GM12875 (cell line): ENCODE results near the gene BCL2L12.

Experiments
- H3K4me3 ChIP-seq: one replicate; pipeline ENCODE4 v1.5.1; 2011; ENCODE audit warnings: low read depth, low read length, control low read depth
- CTCF ChIP-seq: IDR thresholded peaks from 2 replicates; pipeline ENCODE4 v1.5.1; 2011; ENCODE audit warnings: low read depth, mild to moderate bottlenecking, control low read depth, inconsistent platforms, low read length, moderate library complexity, borderline replicate concordance; ENCODE audit not compliant: insufficient read depth

BCL2L12 gene

DNA sequence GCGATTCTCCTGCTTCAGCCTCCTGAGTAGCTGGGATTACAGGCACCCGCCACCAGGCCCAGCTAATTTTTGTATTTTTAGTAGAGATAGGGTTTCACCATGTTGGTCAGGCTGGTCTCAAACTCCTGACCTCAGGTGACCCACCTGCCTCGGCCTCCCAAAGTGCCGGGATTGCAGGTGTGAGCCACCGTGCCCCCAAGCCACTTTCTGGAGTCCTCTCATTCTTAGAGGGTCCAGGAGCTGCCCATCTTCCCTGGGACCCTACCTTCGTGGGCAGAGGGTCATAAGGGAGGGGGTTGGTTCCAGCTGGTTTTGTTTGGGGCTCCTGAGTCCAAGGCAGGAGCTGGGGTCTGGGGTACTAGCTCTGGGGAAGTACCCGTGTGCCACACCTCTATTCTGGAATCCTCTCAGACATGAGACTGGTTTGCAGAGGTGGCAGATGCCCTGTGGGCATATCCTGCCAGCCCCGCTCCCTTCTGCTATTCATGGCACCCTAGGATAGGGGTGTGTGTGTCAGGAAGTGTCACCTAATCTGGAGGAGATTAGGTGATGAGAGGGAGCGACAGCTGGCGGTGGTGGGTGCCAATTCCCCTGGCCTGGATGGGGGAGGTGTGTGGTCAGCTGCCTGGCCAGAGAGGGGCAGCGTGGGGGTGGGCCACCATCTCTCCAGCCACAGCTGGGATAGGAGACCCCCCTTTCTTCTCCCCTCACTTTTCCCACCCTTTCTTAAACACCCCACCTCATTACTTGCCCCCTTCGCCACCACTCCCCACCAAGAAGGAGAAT lies 13.4 kb downstream of the BCL2L12 start:
- H3K4me3 ChIP-seq = peak overlapping the region; percentile 47
- TF ChIP-seq CTCF = no peak

- peak overlapping the region; percentile 47 for H3K4me3 ChIP-seq
- no peak for TF ChIP-seq CTCF
These were observed 14.2 kb downstream of the BCL2L12 start for GRCh38 chr19:49679771-49680413.

DNA sequence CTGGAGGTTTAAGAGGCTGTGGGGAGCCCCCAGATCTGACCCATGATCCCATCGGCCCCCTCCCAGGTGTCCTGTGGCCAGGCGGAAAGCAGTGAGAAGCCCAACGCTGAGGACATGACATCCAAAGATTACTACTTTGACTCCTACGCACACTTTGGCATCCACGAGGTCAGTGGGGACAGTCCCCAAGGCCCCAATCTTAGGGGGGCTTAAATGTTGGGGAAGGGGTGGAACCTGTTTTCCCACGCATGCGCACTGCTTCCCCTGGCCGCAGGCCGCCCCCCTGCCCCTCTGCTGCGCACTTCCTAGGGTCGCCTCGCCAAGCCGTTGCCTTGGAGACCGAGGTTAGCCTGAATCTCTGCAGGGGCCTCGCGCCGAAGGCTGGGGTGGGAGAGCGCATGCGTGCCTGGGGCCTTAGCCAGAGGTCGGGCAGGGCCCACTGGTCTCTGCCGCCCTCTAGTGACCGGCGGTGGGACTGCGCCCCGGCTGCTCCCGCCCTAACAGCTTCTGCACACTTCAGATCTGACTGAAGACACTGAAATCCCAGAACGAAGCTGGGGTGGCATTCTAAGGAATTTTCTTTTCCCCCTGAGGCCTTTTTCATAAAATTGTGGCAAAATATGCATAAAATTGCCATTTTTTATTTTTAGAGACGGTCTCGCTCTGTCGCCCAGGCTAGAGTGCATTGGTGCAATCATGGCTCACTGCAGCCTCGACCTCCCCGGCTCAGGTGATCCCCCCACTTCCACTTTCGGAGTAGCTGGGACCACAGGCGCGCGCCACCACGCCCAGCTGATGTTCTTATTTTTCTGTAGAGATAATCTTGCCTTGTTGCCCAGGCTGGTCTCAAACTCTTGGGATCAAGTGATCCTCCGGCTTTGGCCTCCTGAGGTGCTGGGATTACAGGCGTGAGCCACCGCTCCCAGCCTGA lies 15.0 kb downstream of the BCL2L12 start:
- TF ChIP-seq CTCF = peak; percentile 100
- peak overlapping the region; percentile 47 for H3K4me3 ChIP-seq

GRCh38 chr19:49681830-49682229 lies 16.1 kb downstream of the BCL2L12 start:
- no peak for TF ChIP-seq CTCF
- H3K4me3 ChIP-seq = no peak overlapping the region

DNA sequence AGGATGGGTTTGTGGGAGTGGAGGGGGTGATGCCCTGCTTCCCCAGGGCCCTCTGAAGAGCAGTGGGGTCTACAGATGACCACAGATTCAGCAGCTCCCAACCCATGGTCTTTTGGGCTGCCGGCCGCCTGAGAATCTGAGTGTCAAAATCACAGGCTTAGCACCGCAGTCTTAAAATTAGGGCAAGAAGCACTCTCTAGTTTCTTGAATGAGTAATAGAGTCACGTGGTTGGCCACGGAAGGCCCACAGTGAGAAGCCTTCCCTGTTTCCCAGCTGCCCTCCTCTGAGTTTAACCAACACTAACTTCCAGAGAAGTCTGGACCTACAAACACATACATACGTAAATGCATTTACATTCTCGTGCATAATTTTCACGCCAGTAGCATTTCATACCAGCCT lies 16.5 kb downstream of the BCL2L12 start:
- TF ChIP-seq CTCF = no peak

DNA sequence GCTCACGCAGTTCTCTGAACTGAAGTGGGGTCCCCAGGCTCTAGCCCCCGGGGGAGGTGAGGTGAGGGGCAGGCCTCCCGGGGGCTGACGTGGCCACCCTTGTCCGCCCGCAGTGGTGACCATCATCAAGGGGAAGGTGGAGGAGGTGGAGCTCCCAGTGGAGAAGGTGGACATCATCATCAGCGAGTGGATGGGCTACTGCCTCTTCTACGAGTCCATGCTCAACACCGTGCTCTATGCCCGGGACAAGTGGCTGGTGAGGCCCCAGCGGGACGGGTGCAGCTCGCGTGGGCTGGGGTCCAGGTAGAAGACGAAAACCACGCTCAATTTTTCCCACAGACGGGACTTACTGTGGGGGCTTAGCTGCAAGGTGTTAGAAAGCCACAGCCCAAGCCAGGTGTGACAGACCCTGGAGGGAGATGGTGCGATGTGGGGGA lies 18.1 kb downstream of the BCL2L12 start:
- TF ChIP-seq CTCF = no peak
- no peak overlapping the region for H3K4me3 ChIP-seq

More for the DNA sequence above, 16.5 kb downstream of the BCL2L12 start:
- no peak overlapping the region for H3K4me3 ChIP-seq
